CD4-positive, alpha-beta T cell treated with Interleukin-15 for 1 hour (primary cell): ENCODE results near the gene SLC51B.
A peak's percentile ranks its signal among the peaks of the same experiment; 100 is the strongest.
"Not testable (repeated sequence)": the region's sequence is repeated elsewhere in the genome, so short reads cannot be mapped to it uniquely, and the experiment has no call there.

ENCODE experiments used
- DNase-seq: peaks from one replicate; pipeline ENCODE4 v3.0.0-alpha.2; 2020

SLC51B gene

GRCh38 chr15:65042776-65043327, 2.3 kb upstream of the SLC51B start:
- no peak for DNase-seq

GRCh38 chr15:65044218-65044617, 969 bp upstream of the SLC51B start:
- DNase-seq = not testable (repeated sequence)

GRCh38 chr15:65048241-65048640, 3.1 kb downstream of the SLC51B start:
- no peak for DNase-seq

GRCh38 chr15:65049418-65049840, 4.2 kb downstream of the SLC51B start:
- DNase-seq = peak; percentile 92

- no peak for DNase-seq
Observed at GRCh38 chr15:65050270-65050669, 5.1 kb downstream of the SLC51B start.

- no peak for DNase-seq
Observed at GRCh38 chr15:65051266-65051665, 6.1 kb downstream of the SLC51B start.

GRCh38 chr15:65052956-65053355, 7.8 kb downstream of the SLC51B start:
- no peak for DNase-seq

GRCh38 chr15:65054333-65055200, 9.4 kb downstream of the SLC51B start:
- peak; percentile 52 for DNase-seq

GRCh38 chr15:65055201-65055870, 10.1 kb downstream of the SLC51B start:
- DNase-seq = no peak

GRCh38 chr15:65056106-65056505, 10.9 kb downstream of the SLC51B start:
- DNase-seq = no peak

- no peak for DNase-seq
Observed at GRCh38 chr15:65056868-65057548, 11.8 kb downstream of the SLC51B start.

- DNase-seq = no peak
Observed at GRCh38 chr15:65057549-65057940, 12.4 kb downstream of the SLC51B start.

GRCh38 chr15:65058394-65059368, 13.5 kb downstream of the SLC51B start:
- no peak for DNase-seq

GRCh38 chr15:65059369-65059750, 14.2 kb downstream of the SLC51B start:
- no peak for DNase-seq

- DNase-seq = no peak
Observed at GRCh38 chr15:65059931-65060596, 14.9 kb downstream of the SLC51B start.

GRCh38 chr15:65060641-65061397, 15.6 kb downstream of the SLC51B start:
- no peak for DNase-seq

GRCh38 chr15:65062061-65062460, 16.9 kb downstream of the SLC51B start:
- no peak for DNase-seq

GRCh38 chr15:65062726-65063125, 17.5 kb downstream of the SLC51B start:
- no peak for DNase-seq

GRCh38 chr15:65066001-65066634, 20.9 kb downstream of the SLC51B start:
- DNase-seq = no peak

- DNase-seq = no peak
Observed at GRCh38 chr15:65066635-65067316, 21.6 kb downstream of the SLC51B start.
